GM19467 (cell line): ENCODE data around the gene ZNF879.

Source experiments
- ATAC-seq: cut with Tn5 transposase; IDR thresholded peaks from one replicate; pipeline ENCODE4 v1.9.1; 2021; ENCODE audit warnings: mild to moderate bottlenecking, moderate library complexity; ENCODE audit not compliant: unreplicated experiment

ZNF879 gene

GRCh38 chr5:179006564-179006963 lies 17.0 kb upstream of the ZNF879 start:
- no peak for ATAC-seq

DNA sequence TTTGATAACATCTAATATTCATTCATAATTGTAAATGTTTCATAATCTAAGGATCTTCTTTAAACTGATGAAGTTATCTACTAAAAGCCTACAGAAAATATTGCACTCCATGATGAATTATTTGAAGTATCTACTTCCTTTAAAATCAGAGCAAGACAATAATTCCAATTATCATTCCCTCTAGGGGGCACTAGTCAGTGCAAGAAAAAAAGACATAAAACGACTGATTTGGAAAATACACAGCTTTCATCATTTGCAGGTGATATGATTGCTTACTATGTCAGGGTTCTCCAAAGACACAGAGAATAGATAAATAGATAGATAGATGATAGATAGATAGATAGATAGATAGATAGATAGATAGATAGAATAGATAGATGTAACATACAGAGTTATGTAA lies 14.9 kb upstream of the ZNF879 start:
- no peak for ATAC-seq

DNA sequence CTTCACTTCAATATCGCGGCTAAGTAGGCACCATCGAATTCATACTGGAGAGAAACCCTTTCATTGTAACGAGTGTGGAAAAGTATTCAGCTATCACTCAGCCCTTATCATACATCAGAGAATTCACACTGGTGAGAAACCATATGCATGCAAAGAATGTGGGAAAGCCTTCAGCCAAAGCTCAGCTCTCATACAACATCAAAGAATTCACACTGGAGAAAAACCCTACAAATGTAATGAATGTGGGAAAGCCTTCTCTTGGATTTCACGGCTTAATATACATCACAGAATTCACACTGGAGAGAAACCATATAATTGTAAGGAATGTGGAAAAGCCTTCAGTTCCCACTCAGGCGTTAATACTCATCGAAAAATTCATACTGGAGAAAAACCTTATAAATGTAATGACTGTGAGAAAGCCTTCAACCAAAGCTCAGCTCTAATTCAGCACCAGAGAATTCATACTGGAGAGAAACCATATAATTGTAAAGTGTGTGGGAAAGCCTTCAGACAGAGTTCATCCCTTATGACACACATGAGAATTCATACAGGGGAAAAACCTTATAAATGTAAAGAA lies 9.5 kb downstream of the ZNF879 start:
- ATAC-seq: no peak

DNA sequence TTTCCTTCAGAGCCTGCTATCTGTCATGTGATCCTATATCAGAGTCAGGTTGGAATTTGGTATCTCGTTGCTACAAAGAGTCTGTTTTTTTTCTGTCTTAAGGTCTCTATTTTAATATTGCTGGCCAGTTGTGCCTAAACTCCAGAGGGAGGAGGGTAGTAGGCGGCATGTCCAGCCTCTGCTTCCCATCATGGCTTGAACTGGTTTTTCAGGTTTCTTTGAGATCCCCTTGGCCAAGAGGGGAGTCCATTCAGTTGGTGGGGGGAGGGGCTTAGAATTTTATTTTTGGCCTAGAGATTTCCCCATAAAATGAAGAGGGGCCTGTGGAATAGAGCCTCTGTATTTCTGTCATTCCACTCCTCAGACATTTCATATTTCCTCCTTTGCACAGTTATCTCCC lies 21.2 kb downstream of the ZNF879 start:
- no peak for ATAC-seq

GRCh38 chr5:179051784-179052183 lies 28.2 kb downstream of the ZNF879 start:
- no peak for ATAC-seq

DNA sequence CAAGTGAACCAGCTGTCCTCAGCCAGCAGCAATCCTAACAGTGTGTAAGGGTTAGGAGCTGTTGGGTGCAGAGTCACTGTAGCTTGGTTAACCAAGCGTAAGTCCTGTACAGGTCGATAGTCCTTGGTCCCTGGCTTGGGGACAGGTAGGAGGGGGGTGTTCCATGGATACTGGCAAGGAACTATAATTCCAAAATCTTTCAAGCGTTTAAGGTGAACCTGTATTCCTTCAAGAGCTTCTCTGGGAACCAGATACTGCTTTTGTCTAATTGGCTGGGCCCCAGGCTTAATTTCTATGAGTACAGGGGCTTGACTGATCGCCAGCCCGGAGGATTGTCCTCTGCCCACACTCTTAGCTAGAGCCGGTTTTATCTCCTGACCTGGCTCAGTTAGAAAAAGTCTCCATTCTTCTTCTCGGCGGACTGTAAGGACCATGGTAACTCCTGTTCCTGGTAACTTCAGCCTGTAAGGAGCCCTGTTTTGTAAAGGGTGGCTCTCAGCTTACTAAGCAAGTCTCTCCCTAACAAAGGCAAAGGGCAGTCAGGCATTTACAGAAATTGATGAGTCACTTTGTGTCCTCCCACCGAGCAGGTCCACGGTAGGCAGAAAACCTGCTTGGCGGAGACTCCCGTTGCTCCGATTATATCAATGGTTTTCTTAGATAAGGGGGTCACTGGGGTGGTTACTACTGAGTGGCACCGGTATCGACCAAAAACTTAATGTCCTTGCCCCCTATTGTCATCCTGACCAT lies 30.6 kb downstream of the ZNF879 start:
- ATAC-seq: no peak

DNA sequence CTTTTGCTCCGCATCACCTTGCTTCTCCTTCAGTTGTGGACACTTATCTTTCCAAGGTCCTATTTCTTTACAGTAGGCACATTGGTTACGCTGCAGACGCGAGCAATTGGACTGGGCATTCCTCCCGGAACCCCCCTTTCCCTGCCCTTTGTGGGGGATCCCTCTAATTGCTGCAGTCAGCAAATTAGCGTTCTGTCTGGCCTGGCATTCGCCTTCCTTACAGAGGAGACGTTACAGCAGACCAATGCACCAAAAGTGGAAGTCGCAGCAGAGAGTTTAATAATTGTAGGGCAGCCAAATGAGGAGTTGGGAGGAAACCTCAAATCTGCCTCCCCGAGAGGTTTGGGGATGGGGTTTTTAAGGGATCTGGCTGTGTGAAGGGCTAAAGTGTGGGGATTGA lies 31.3 kb downstream of the ZNF879 start:
- no peak for ATAC-seq

DNA sequence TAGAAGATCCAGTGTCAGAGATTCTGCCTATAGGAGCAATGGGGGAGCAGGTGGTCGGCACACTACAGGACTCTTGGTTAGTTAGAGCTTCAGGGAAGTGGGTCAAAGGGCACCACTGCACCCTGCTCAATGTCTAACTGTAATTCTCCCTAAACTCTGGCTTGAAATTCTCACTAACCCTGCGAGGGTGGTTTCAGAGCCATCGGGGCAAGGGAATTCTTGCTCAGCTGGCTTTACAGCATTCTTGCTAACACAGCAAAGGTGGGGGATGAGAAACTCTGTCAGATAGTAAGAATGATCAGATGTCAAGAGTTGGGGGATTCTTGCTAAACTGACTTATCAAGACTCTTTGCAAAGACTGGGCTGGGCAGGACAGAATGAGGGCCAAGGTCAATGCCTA lies 31.8 kb downstream of the ZNF879 start:
- ATAC-seq: no peak

GRCh38 chr5:179055841-179056240 lies 32.2 kb downstream of the ZNF879 start:
- ATAC-seq: no peak

GRCh38 chr5:179060116-179061008 lies 36.8 kb downstream of the ZNF879 start, which contains the start of gene ZNF354C:
ZNF354C (plus strand) TSS chr5:179060373; CDS start chr5:179062069, 1,696 bp downstream.
- no peak for ATAC-seq

DNA sequence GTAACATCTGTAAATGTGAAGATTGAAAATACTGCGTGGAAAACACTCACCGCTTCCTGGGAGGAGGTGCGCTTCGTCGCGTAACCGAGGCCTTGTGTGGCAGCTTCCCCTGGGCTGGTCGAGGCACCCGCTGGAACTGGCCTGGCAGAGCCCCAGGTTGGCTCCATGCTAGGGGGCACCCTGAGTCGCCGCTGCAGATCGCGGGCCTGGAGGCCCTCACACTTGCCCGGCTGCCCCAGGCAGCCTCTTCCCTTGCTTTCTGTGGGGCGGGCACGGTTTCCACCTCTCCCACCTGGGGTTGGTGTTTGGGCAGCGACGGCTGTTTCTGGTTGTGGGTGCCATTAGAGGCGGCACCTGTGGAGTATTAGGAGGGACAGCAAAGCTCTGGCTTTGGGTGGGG lies 37.4 kb downstream of the ZNF879 start:
- no peak for ATAC-seq

- no peak for ATAC-seq
Measured at GRCh38 chr5:179065703-179066102, 42.1 kb downstream of the ZNF879 start.

- ATAC-seq: no peak
Measured at GRCh38 chr5:179079165-179079987, 55.8 kb downstream of the ZNF879 start.

- ATAC-seq: no peak
Measured at GRCh38 chr5:179080724-179081123, 57.1 kb downstream of the ZNF879 start.
